ENCODE results near the gene KRTAP4-8. TPM values are rescaled to one million over a fixed set of nuclear protein-coding genes. Genes with fewer than 3 reads are reported as not detected.
"Not testable (repeated sequence)": the region's sequence is repeated elsewhere in the genome, so short reads cannot be mapped to it uniquely, and the experiment has no call there.

The KRTAP4-8 gene
- total RNA-seq, 1 donor from 2014 or later: not detected

DNA sequence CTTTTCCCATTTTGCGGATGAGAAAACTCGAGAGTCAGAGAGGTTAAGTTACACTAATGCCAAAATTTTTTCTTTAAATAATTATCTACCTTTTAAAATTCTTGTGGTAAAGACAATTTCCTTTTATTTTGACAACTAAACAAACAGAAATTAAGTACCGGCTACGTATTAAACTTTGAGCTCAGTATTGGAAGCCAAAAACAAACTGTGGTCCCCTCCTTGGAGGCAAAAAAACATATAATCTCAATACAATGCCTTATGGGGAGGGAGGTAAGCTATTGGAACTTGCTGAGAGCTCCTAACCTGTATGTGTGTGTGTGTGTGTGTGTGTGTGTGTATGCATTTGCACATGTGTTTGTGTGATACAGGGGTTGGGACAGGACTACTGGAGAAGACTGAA is 34.5 kb downstream of the KRTAP4-8 start:
- FAIRE-seq (no peak), DNase-seq (ENCODE audit: low read depth) (no peak)
- no peaks in the 10 kb centered on the region for H3K36me3 ChIP-seq (ENCODE audit: control insufficient read depth, insufficient read depth, low read length)
- H3K27me3 ChIP-seq (ENCODE audit: control insufficient read depth, insufficient read depth, low read length): no peaks in the 10 kb centered on the region
- TF ChIP-seq CTCF (IDR thresholded peaks at IDR 0.05; ENCODE audit: insufficient read depth, low read length, severe bottlenecking): no peak
- H3K4me3 ChIP-seq (ENCODE audit: low read depth, low read length): no peak overlapping the region

DNA sequence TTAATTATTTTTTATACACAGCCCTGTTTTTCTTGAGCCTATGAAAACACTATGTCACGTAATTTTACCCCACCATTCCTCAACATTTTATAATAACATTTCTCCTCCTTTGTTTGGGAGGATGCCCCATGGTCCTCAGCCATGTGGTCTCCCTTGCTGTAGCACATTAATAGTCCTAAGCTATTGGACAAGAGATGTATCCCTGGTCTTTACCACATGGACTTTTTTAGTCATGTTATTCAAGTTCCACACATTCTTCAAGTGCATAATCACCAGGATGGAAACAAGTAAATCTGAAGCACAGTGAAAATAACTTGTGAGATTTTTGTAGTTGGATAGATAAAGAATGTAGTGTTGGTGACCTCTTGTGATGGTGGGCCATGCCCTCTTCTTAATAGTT is 36.0 kb downstream of the KRTAP4-8 start:
- no peak overlapping the region for H3K4me3 ChIP-seq (ENCODE audit: low read depth, low read length)
- H3K36me3 ChIP-seq (ENCODE audit: control insufficient read depth, insufficient read depth, low read length): no peaks in the 10 kb centered on the region
- no peaks in the 10 kb centered on the region for H3K27me3 ChIP-seq (ENCODE audit: control insufficient read depth, insufficient read depth, low read length)
- FAIRE-seq (no peak), DNase-seq (ENCODE audit: low read depth) (peak; percentile 62)
- TF ChIP-seq CTCF (IDR thresholded peaks at IDR 0.05; ENCODE audit: insufficient read depth, low read length, severe bottlenecking): no peak

DNA sequence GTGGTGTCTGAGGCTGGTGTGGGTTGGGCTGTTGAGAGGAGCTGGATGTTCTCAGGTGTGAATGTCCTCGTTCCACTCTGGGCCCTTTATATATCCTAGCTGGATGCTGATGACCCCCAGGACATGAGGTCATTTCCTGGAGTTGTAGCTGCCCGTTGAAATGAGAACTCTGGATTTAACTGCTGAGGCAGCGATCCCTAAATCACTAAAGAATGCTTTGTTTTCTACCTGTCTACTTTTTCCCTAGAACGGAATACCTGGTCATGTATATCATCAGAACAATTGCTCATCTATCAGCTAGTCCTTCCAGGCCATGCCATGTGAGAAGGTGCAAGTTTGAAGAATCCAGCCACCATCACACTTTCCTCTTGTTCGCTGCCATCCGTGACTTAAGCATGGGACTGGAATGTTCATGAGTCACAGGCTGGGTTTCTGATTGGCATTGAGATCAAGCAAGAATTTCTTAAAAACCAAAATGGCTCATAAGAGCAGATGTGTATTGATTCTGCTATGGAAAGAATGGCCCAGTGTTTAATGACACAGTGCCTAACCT is 37.8 kb downstream of the KRTAP4-8 start, which contains the start of gene KRTAP2-3:
Gene KRTAP2-3 (minus strand): TSS at position 63 of the 553 bp plus-strand sequence. CDS start 64 bp downstream, outside the sequence.
- no peaks in the 10 kb centered on the region for H3K27me3 ChIP-seq (ENCODE audit: control insufficient read depth, insufficient read depth, low read length)
- H3K36me3 ChIP-seq (ENCODE audit: control insufficient read depth, insufficient read depth, low read length): no peaks in the 10 kb centered on the region
- TF ChIP-seq CTCF (IDR thresholded peaks at IDR 0.05; ENCODE audit: insufficient read depth, low read length, severe bottlenecking): no peak
- no peak within 1 kb of the TSS for H3K4me3 ChIP-seq (ENCODE audit: low read depth, low read length)
- FAIRE-seq (peak; percentile 91), DNase-seq (ENCODE audit: low read depth) (peak; percentile 92)

GRCh38 chr17:41059276-41060051 is 38.5 kb downstream of the KRTAP4-8 start:
- not testable (repeated sequence) for H3K4me3 ChIP-seq (ENCODE audit: low read depth, low read length); FAIRE-seq; H3K36me3 ChIP-seq (ENCODE audit: control insufficient read depth, insufficient read depth, low read length); H3K27me3 ChIP-seq (ENCODE audit: control insufficient read depth, insufficient read depth, low read length)
- DNase-seq (ENCODE audit: low read depth): peak; percentile 61

- no peak for DNase-seq (ENCODE audit: low read depth)
- Histone ChIP-seq H3K27me3 (ENCODE audit: control insufficient read depth, insufficient read depth, low read length) (no peaks in the 10 kb centered on the region), H3K4me3 (ENCODE audit: low read depth, low read length) (no peak overlapping the region), H3K36me3 (ENCODE audit: control insufficient read depth, insufficient read depth, low read length) (no peaks in the 10 kb centered on the region)
- TF ChIP-seq CTCF (IDR thresholded peaks at IDR 0.05; ENCODE audit: insufficient read depth, low read length, severe bottlenecking): no peak
- FAIRE-seq: no peak
Measured at GRCh38 chr17:41058741-41059140, 39.2 kb downstream of the KRTAP4-8 start.

DNA sequence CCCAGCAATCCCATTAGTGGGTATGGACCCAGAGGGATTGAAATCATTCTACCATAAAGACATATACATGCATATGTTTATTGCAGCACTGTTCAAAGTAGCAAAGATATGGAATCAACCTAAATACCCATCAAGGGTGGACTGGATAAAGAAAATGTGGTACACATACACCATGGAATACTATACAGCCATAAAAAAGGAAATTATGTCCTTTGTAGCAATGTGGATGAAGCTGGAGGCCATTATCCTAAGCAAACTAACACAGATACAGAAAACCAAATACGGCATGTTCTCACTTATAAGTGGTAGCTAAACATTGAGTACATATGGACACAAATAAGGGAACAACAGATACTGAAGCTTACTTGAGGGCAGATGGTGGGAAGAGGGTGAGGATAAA is 40.4 kb downstream of the KRTAP4-8 start:
- FAIRE-seq: no peak

DNA sequence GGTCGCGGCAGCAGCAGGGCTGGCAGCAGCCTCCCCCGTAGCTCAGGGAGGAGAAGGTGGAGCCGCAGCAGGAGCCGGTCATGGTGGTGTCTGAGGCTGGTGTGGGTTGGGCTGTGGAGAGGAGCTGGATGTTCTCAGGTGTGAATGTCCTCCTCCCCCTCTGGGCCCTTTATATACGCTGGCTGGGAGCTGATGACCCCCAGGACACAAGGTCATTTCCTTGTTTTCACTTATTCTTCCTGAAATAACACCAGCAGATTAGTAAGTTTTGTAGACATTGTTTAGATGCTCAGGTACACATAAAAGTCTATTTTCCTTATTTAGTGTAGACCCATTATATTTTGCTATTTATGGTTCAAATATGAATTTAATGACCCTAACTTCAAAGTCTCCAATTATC is 42.8 kb downstream of the KRTAP4-8 start, which contains the start of gene KRTAP2-2:
Gene KRTAP2-2 (minus strand): TSS at position 101 of the 400 bp plus-strand sequence. CDS start 19 bp downstream, at position 82.
- not testable (repeated sequence) for H3K36me3 ChIP-seq (ENCODE audit: control insufficient read depth, insufficient read depth, low read length); H3K27me3 ChIP-seq (ENCODE audit: control insufficient read depth, insufficient read depth, low read length); H3K4me3 ChIP-seq (ENCODE audit: low read depth, low read length); DNase-seq (ENCODE audit: low read depth); FAIRE-seq

More for the DNA sequence above, 40.4 kb downstream of the KRTAP4-8 start:
- no peak for TF ChIP-seq CTCF (IDR thresholded peaks at IDR 0.05; ENCODE audit: insufficient read depth, low read length, severe bottlenecking)
- H3K36me3 ChIP-seq (ENCODE audit: control insufficient read depth, insufficient read depth, low read length): no peaks in the 10 kb centered on the region
- no peaks in the 10 kb centered on the region for H3K27me3 ChIP-seq (ENCODE audit: control insufficient read depth, insufficient read depth, low read length)
- H3K4me3 ChIP-seq (ENCODE audit: low read depth, low read length): no peak overlapping the region
- DNase-seq (ENCODE audit: low read depth): no peak

- FAIRE-seq: peak; percentile 23
- not testable (repeated sequence) for H3K27me3 ChIP-seq (ENCODE audit: control insufficient read depth, insufficient read depth, low read length); H3K36me3 ChIP-seq (ENCODE audit: control insufficient read depth, insufficient read depth, low read length); H3K4me3 ChIP-seq (ENCODE audit: low read depth, low read length); DNase-seq (ENCODE audit: low read depth)
Measured at GRCh38 chr17:41054556-41054955, 43.4 kb downstream of the KRTAP4-8 start.
